Dermis blood vessel endothelial cell (primary cell): ENCODE measurements around the gene TTLL3. TPM values are rescaled to one million over a fixed set of nuclear protein-coding genes. Genes with fewer than 3 reads are reported as not detected.
A peak's percentile ranks its signal among the peaks of the same experiment; 100 is the strongest.
"Not testable (repeated sequence)": the region's sequence is repeated elsewhere in the genome, so short reads cannot be mapped to it uniquely, and the experiment has no call there.

Source experiments
- DNase-seq: peaks from one replicate; pipeline ENCODE4 v3.0.0; 2010
- total RNA-seq: library from RNA; depleted of rRNA; stranded (reverse); fragments of >200 nt; gene quantifications from 2 replicates; pipeline ENCODE4 v1.2.3, GENCODE V29; 2014

TTLL3 gene
- total RNA-seq, 1 donor from 2014 or later: 20.3 TPM

DNA sequence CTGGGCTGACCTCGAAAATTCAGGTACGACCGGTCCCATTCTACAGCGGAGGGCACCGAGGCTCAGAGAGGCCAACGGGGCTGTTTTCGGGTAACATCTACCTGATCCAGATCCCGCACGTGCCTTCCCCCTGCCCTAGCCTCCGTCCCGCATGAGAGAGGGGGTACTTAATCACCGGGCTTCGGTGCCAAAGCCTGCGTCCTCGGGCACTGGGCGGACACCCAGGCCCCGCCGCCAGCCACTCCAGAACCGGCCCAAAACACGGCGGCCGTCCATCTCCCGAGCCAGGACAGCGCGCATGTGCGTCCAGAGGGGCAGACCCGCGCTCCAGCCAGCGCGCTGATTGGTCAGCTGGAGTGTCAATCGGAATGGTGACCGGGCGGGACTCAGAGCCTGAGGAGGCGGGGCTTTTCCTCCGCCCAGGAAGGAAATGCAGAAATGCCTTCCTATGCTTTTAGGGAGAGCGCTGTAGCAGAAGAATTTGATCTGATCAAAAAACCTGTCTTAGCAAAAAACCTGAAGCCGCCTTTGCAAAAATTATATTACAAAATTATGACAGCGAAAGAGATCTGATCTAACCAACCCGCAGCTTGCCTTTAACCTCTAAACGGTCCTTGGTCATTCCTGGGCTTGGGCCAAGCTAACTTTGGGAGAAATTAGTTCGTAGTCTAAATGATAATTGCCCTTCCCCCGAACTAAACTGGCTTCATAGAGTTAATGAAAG lies 33.8 kb downstream of the TTLL3 start, which contains the start of gene RPUSD3:
Gene RPUSD3 (minus strand): TSS at position 294 of the 724 bp plus-strand sequence. CDS start 18 bp downstream, at position 276.
- peak; percentile 97 for DNase-seq

DNA sequence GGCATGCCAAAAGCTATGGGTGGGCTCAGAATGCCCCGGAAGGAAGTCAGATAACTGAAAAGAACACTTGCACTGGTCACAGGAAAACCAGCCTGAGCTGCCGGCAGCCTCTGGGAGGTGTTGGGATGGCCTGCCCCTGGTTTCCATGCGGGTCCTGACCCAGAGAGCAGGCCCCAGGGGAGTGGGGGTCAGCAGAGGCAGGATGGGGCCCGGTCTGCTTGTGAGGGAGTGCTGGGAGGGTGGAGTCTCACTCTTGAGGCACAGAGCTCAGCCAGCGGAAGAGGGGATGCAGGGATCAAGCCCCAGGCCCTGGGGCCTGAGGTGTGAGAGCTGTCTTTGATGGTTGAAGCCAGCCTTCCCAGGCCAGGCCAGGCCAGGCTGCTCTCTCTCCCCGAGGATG lies 36.2 kb downstream of the TTLL3 start:
- no peak for DNase-seq

DNA sequence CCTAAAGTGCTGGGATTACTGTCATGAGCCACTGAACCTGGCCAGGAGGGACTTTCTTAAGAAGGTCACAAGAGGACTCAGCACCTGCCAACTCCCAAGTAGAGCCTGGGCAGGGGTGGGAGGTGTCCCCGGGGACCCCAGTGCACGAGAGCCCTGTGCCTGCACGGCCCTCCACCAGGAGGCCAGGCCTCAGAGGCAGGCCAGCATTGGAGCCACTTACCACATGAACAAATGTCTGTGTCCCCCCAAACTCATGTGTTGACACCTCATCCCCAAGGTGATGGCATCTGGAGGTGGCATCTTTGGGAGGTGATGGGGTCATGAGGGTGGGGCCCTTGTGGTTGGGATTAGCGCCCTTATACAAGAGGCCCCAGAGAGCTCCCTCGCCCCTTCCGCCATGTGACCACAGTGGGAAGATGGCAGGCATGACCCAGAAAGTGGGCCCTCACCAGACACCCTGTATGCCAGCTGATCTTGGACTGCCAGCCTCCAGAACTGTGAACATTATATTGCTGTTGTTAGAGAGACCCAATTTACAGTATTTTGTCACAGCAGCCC lies 36.9 kb downstream of the TTLL3 start:
- no peak for DNase-seq

DNA sequence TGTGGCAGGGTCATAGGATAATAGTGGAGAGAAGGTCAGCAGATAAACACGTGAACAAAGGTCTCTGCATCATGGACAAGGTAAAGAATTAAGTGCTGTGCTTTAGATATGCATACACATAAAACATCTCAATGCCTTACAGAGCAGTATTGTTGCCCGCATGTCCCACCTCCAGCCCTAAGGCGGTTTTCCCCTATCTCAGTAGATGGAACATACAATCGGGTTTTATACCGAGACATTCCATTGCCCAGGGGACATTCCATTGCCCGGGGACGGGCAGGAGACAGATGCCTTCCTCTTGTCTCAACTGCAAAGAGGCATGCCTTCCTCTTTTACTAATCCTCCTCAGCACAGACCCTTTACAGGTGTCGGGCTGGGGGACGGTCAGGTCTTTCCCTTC lies 37.8 kb downstream of the TTLL3 start:
- not testable (repeated sequence) for DNase-seq

DNA sequence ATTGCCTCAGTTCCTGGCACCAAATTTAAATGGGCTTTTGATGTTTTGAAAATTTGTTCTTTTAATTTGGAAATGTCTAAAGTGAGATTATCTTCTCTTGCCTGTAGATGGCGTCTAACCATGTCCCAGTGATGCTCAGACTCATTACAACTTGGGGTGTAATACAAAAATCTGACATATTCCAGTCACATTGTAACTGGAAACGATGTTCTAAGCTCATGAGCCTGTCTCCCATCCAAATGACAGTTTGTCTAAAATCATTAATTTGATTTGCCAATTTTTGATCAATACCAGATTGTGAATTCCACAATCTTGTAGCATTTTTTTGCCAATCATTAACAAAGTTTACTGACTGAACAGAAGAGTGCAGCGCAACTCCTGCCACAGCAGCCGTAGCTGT lies 38.8 kb downstream of the TTLL3 start:
- DNase-seq: peak; percentile 56

DNA sequence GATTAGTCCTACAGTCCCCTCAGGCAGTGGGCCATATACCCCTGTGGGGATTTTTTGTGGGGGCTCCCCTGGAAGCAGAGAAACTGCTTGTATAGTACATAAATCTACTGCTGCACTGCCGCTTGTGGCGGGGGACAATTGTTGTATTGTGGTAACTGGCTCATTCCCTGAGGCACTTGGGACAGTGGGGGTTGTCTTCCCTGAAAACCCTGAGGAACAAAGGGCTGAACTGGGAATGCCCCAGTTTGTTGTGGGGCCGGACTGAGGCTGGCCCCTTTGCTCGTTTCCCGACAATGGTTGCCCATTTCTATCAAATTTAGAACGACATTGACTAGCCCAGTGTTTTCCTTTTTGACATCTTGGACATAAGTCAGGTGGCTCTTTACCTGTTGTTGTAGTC lies 41.3 kb downstream of the TTLL3 start:
- DNase-seq: not testable (repeated sequence)

DNA sequence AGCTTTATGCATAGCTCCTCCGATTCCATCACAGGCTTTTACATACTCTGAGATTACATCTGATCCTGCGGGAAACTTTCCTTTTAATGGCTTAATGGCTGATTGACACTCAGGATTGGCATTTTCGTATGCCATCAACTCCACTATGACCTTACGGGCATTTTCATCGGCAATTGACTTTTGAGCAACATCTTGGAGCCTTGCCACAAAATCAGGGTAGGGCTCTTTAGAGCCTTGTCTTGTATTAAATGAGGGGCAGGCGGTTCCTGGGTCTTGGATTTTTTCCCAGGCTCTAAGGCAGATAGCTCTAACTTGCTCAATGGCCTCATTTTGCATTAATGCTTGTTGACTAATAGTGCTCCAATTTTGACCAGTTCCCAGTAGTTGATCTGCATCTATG lies 41.9 kb downstream of the TTLL3 start:
- not testable (repeated sequence) for DNase-seq

DNA sequence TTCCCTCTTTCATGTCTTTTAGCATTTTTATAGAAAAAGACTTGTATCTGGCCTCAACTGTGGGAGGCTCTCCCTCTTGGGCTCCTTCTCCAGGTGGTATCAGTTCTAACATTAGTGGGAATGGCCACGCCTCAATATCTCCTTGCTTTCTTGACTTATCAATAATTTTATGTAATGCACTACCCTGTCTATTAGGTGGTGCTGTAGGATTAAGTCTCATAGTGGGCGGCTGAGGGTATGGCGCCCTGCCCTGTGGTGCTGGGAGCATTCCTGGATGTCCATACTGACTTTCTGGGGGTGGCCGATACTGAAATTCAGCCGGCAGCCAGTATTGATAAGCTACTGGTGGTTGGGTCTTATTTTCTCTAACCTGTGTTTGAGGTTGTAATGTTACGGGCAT lies 42.5 kb downstream of the TTLL3 start:
- DNase-seq: no peak

DNA sequence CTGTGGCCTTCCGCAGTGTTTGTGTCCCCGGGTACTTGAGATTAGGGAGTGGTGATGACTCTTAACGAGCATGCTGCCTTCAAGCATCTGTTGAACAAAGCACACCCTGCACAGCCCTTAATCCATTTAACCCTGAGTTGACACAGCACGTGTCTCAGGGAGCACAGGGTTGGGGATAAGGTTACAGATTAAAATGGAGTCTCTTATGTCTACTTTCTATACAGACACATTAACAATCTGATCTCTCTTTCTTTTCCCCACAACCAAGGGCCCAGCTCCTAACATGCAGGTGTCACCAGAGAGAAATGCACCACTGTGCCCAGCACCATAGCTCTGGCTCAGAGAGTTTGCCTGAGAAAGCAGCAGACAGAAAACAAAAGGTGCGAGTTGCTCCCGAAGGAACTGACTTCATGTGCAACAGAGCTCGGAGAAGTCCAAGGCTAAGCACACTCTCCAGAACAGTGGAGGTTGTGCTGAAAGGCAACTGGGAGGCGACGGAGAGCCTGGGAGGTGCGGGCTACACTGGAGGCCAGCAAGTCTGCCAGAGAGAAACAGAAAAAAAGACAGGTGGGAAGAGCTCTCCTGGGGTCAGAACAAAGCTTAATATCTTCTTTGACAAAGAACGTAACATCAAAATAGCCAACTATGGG lies 44.4 kb downstream of the TTLL3 start:
- not testable (repeated sequence) for DNase-seq

DNA sequence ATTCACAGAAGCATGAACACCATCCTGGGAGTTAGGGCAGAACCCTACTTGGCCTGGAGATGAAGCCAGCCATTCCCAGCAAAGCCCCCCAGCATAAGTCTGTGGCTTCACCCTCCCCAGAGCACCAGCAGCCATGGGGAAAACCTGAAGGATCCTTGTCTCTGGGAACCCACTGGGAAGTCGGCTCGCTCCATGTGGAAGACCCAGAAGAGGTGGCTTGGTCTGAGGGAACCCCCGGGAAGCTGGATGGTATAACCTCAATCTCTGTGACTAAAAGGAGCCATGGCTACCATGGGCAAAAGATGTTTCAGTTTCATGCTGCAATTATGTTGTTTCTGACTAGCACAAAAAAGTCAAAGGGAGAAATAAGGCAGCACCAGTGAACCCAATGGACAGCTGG lies 45.5 kb downstream of the TTLL3 start:
- no peak for DNase-seq

DNA sequence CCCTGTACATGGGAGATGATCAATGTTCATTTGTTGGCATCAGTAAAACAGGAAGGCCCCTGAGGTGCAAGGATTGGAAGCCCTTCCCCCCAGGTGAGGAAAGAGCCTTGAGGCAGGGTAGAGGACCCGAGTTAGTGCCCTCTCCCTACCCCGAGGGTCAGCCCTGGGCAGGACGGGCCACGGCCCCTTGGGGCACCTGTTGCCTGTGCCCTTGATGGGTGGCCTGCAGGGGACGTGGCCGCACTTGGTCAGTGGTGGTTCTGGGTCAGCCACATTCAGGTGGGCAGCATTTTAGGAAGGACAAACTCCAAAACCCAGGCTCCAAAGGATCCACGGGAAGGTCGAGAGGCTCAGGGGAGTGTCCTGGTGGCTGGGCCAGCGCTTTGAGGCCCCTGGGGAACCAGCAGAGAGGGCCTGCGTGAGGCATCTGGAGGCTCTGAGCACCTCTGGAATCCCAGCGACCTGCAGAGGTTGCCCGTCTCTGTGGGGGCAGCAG lies 49.5 kb downstream of the TTLL3 start:
- DNase-seq: no peak

DNA sequence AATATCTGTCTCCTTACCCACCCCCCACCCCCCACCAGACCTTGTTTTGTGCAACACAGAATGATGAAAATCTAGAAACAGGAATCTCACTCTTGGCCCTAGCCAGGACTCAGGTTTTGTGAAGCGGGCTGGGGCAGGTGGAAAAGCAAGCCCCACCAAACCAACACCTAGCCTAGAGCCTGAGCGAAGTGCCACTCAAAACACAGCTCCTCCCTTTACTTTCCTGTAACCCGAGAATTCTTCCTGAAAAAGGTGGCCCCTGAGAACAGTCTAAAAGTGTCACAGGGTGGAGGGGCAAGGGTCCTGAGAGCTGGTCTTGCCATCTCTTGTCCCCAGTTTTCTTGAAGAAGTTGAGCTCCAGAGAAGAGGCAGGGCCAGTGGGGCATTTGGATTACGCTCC lies 51.1 kb downstream of the TTLL3 start:
- no peak for DNase-seq

DNA sequence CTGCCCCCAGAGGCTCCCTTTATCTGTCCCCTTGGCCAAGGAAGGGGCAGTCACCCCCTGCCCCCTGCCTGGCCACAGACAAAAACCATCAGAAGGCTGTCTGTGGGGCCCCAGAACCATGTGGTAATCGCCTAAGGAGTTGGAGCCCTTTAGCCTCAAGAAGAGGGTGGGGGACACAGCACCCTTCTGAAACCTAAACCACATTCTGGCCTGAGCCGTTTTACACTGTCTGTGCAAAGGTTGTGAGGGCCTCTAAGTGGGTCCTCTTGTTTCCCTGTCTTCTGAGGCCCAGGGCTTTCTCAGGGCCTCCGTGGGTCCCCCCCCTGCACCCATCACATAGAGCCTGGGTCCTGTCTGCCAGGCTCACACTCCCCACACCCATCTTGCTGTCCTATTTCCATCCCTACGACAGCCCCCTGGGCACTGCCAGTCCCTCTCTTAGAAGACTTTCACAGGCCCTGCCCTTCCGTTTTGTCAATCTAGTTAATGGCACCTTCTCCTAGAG lies 51.6 kb downstream of the TTLL3 start:
- DNase-seq: no peak

DNA sequence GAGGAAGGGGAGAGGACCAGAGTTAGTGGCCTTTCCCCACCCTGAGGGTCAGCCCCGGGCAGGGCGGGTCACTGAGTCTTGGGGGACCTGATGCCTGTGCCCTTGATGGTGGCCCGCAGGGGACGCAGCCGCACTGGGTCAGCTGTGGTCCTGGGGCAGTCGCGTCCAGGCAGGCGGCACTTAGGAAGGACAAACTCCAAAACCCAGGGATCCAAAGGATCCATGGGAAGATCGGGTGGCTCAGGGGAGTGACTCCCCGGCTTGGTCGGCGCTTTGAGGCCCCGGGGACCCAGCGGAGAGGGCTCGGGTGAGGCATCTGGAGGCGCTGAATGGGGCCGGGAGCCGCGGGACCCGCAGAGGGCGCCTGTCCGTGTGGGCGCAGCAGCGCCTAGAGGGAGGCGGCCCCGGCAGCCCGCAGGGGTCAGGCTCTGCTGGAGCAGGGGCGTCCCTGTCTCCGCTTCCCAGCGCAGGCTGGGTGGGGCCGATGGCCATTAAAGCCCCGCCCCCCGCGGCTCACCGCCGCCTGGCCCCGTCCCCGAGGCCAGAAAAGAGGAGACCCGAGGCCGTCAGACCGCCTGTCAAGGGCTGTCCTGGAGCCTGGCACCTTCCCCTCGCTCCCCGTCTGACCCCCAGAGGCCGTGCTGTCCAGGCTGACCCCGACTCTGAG lies 52.5 kb downstream of the TTLL3 start:
- DNase-seq: peak; percentile 54

DNA sequence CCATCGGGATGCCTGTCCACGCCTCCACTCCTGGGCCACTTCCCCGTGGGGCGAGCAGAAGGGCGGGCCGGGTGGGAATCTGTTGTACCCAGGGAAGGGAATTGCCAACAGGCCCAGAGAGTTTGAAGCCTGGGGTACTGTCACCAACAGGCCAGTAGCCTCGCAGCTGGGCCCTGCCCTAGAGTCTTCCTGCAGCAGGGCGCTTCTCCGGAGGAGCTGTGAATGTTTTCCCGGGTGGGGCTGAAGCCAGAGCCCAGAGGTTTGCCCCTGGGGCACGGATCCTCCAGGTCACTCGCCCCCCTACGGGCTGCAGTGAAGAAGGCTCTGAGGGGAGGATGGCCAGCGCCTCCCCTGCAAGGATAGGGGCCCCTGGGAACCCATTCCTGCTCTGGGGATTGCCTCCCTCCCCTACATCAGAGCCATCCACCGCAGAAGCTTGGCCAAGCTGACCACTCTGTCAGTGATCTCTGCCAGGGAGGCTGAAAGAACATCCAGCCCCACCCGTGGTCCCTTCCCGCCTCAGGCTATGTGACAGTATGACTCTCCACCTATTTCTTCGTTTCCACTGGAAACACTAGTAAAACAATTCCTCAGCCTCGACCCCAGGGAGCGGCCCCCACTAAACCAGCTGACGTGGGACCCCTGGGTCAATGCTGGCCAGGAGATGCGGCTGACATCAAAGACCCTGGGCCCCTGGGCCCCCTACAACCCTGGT lies 53.2 kb downstream of the TTLL3 start:
- no peak for DNase-seq

DNA sequence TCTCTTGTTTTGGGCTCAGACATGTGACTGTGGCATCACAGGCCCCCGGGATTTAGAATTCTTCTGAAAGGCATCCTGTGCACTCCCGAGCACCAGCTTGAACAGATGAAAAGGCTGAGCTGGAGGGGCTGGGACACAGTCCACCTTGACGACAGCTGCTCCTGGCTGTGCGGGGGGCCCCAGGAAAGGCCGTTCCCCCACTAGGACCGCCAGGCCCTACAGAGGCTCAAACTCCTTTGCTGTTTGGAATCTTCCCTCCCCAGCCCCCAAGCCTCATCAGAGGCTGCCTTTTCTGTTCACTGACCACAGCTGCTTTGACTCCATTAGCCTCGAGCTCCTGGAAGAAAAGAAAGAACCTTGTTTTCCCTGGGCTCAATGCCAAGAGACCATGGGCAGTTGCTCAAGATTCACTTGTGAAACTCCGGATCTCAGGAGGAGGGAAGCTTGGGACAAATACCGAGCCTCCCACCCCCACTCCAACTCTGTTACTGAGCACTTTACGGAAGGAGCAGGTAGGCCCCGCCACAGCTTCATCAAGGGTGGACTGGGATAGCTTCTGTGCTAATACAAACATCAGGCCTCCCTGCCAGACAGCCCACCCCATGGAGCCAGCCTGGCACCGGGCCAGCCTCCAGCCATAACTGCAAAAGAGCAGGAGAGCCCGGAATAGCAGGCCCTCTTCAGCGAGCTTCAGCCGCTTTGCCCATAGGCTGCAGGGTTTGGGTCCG lies 54.3 kb downstream of the TTLL3 start:
- DNase-seq: no peak

DNA sequence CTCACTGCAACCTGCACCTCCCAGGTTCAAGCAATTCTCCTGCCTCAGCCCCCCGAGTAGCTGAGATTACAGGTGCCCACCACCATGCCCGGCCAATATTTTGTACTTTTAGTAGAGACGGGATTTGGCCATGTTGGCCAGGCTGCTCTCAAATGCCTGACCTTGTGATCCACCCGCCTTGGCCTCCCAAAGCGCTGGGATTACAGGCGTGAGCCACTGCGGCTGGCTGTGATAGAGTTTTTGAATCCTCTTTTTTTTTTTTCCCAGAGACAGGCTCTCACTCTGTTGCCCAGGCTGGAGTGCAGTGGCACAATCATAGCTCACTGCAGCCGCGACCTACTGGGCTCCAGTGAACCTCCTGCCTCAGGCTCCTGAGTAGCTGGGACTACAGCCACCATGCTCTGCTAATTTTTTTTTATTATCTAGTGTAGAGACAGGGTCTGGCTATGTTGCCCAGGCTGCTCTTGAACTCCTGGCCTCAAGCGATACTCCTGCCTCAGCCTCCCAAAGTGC lies 55.1 kb downstream of the TTLL3 start:
- not testable (repeated sequence) for DNase-seq

DNA sequence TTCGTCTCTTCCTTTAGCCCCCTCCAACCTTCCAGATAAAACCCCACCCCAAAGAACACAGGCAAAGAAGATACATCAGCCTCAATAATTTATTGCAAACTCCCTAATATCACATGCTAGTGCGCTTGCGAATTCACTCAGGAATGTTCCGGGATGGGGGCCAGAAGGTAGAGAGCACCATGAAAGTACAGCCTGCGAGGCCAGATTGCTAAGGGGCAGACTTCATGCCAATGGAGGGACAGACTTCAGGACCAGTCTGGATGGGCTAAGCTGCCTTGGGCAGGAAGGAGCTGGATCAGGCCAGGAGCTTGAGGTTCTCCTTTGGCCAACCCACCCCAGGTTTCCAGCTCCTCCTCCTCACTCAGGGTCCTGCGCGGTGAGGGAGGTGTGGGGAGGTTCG lies 56.6 kb downstream of the TTLL3 start:
- no peak for DNase-seq

DNA sequence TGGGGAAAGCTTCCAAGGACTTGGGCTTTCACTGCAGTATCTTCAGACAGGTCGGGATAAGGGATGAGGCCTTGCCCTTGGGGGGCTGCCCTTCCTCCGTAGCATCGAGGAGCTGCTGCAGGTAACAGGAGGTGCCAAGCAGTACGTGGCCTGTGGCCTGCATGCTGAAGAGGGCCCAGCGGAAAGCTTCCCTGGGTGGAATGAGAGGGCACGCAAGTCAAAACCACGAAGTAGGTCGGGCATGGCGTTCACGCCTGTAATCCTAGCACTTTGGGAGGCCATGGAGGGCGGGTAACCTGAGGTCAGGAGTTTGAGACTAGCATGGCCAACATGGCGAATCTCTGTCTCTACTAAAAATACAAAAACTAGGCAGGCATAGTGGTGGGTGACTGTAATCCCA lies 57.0 kb downstream of the TTLL3 start:
- no peak for DNase-seq

DNA sequence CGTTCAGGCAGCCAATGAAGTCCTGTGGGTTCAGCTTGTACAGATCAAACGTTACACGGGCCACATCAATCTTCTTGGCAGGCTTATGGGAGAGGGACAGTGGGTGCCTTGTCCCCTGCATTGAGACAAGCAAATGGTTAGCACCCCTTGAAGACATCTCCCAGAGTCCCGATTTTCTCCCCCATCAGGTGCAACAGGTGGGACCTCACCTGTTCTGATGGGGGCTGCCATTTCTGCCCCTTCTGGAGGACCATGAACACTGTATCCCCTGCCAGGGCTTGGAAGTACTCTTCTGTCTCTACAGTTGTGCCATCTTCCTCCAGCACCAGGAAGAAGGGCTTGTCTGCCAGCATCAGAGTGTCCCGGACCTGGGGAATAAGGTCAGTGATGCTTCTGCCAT lies 59.9 kb downstream of the TTLL3 start:
- no peak for DNase-seq

DNA sequence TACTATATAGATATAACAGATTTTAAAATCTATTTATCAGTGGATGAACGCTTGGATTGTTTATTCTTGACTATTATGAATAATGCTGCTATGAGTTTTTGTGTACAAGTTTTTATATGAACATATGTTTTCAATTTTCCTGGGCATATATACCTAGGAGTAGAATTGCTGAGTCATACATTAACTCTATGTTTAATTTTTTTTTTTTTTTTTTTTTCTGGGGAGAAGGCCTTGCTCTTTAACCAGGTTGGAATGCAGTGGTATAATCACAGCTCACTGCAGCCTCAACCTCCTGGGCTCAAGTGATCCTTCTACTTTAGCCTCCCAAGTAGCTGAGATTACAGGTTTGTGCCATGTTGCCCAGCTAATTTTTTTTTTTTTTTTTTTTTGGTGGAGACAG lies 60.9 kb downstream of the TTLL3 start:
- DNase-seq: no peak
